ENCODE results near the gene SNN. TPM values are rescaled to one million over a fixed set of nuclear protein-coding genes. Genes with fewer than 3 reads are reported as not detected.

The SNN gene
- total RNA-seq, 2 experiments from 2014 or later = 8.2 to 9.5 TPM

DNA sequence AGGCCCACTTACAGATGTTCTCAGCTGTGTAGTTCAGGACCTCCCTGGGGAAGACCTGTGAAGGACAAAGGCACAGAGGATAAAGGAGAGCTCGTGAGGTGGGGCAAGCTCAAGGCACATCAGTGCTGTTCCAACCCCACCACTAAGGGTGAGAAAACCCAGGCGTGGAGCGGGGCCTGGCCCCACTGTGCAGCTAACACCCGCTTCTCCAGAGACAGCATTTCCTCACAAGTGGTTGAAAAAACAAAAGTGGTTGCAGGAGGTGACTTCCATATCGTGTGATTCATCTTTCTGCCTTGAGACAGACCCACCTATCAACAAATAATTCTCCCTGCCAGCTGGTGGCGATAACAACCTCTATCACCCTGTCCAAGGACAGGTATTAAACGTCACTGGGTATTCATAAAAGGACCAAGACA is 30.0 kb downstream of the SNN start:
- Mint-ChIP-seq H3K36me3 (ENCODE audit: low read depth) (peaks cover 43% of the 10 kb centered on the region), H3K4me1 (ENCODE audit: low read depth) (peaks cover 34% of the 10 kb centered on the region), H3K27ac (peak overlapping the region; percentile 35), H3K4me3 (no peak overlapping the region), H3K27me3 (no peaks in the 10 kb centered on the region), H3K9me3 (no peaks in the 10 kb centered on the region)
- ATAC-seq (peak; percentile 91), DNase-seq (peak; percentile 64)
- TF ChIP-seq, protein P1, sequence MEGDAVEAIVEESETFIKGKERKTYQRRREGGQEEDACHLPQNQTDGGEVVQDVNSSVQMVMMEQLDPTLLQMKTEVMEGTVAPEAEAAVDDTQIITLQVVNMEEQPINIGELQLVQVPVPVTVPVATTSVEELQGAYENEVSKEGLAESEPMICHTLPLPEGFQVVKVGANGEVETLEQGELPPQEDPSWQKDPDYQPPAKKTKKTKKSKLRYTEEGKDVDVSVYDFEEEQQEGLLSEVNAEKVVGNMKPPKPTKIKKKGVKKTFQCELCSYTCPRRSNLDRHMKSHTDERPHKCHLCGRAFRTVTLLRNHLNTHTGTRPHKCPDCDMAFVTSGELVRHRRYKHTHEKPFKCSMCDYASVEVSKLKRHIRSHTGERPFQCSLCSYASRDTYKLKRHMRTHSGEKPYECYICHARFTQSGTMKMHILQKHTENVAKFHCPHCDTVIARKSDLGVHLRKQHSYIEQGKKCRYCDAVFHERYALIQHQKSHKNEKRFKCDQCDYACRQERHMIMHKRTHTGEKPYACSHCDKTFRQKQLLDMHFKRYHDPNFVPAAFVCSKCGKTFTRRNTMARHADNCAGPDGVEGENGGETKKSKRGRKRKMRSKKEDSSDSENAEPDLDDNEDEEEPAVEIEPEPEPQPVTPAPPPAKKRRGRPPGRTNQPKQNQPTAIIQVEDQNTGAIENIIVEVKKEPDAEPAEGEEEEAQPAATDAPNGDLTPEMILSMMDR (IDR thresholded peaks at IDR 0.05) = peak; percentile 20
- ChIA-PET CTCF (interaction anchor here (0.7 to 2.3 kb wide), 11 partner anchors 9 to 291 kb away, joined by 3 to 11 read pairs (median 4); no protein-coding TSS in a partner anchor), POLR2A (interaction anchor here (0.9 to 1.1 kb wide), 2 partner anchors 9 to 13 kb away, joined by 3 to 5 read pairs; no protein-coding TSS in a partner anchor)
- intact Hi-C loops (cut with micrococcal nuclease) = no loop called here

DNA sequence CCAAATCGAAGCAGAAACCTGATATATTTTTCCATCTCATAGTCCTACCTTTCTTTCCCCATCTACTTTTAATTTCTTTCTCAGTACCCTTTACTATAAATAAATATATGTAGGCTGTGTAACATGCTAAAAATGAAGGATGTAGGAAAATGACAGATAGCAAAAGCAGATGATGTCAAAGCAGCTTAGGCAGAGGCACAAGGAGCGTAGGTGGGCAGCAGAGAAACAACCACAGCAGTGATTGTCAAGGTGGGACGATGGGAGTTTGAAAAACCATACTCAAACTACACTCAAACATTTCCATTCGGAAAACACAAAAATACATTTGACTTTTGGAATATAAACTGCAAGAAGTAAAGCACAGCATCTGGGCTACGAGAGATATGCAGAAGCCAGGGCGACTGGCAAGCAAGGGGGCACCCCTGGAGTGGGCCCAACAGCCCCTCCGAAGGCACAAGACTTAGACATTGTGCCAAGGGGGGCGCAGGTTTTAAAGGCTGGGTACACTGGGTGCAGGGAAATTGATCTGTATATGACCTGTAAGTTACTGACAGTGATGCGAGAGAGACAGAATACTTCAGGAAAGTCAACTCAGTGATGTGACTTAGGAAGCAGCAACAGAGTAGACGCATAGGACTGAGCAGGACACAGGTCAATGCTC is 31.1 kb downstream of the SNN start:
- H3K27ac Mint-ChIP-seq = no peak overlapping the region
- H3K27me3 Mint-ChIP-seq = no peaks in the 10 kb centered on the region
- peaks cover 34% of the 10 kb centered on the region for H3K4me1 Mint-ChIP-seq (ENCODE audit: low read depth)
- intact Hi-C loops (cut with micrococcal nuclease) = no loop called here
- CTCF ChIA-PET = interaction anchor here (4.2 kb wide), 1 partner anchor 15 kb away, joined by 16 read pairs; no protein-coding TSS in a partner anchor
- TF ChIP-seq, protein P1 (IDR thresholded peaks at IDR 0.05) = no peak
- no peak overlapping the region for H3K4me3 Mint-ChIP-seq
- DNase-seq = no peak
- H3K36me3 Mint-ChIP-seq (ENCODE audit: low read depth) = peaks cover 43% of the 10 kb centered on the region
- no peaks in the 10 kb centered on the region for H3K9me3 Mint-ChIP-seq
- POLR2A ChIA-PET = no interaction called here
- no peak for ATAC-seq

DNA sequence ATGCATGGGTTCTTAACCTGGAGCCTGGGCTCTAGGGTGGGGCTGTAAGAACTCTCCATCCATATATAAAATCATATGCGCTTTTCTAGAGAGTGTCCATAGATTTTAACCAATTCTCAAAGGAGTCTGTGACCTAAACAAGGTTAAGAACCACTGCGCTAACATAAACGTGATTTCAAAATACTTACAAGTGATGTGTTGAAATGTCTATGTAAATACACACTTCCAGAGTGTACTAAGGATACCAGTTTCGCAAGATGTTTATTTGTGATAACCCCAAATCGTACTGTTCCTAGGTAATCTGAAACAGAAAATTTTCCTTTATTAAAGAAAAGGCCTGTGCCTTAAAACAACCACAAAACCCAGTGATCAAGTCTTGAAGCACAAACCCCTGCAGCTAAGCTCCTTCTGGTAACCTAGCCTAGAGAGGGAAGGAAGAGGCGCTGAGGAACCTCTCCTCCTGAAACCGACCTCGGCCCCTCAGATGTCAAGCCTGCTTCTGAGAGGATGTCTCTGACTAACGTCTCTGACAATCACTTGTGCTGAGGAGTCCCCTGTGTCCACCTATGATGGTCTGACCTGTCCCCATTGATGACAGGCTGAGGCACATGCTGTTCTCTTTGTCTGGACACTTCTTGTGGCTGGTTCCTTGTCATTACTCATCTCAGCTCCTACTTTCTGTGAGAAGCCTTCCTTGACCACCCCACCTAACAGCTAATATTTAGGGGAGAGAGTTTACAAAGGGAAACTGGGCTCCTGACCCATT is 32.2 kb downstream of the SNN start:
- Mint-ChIP-seq H3K9me3 (no peaks in the 10 kb centered on the region), H3K4me3 (no peak overlapping the region), H3K27me3 (no peaks in the 10 kb centered on the region), H3K36me3 (ENCODE audit: low read depth) (peaks cover 38% of the 10 kb centered on the region), H3K4me1 (ENCODE audit: low read depth) (peaks cover 34% of the 10 kb centered on the region), H3K27ac (no peak overlapping the region)
- ChIA-PET CTCF (interaction anchor here (0.8 to 4.2 kb wide), 2 partner anchors 11 to 14 kb away, joined by 3 to 16 read pairs; no protein-coding TSS in a partner anchor), POLR2A (no interaction called here)
- ATAC-seq (no peak), DNase-seq (no peak)
- TF ChIP-seq, protein P1 (IDR thresholded peaks at IDR 0.05) = no peak
- intact Hi-C loops (cut with micrococcal nuclease) = no loop called here

DNA sequence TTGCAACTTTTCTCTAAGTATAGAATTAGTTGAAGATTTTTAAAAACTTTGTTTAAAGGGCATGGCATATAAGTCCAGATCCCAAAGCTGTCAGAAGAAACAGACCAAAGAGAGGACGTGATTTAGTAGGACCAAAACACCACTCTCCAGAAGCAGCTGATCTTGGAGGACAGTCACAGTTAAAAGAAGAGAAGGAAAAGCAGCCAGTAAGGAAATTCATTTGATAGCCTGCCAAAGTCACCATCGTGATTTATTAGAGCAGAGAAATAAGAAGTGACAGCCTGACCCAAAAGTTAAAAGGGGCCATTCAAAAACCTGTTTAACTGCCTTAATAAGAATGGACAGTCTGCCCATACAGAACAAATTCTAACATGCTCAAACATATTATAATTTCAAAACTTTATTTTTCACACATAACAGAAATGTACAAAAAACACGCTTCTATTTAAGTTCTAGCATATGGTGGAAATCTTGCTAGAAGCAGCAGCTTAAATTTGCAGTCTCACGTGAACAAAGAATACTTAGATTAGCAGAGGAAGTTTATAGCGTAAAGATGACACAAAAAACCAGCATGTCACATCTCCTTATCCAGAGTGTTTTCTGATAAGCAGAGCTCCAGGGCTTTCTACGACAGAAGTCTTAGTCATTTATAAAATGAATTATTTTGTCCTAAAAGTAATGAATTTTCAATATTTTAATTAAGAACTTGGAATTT is 37.2 kb downstream of the SNN start:
- Mint-ChIP-seq H3K9me3 (no peaks in the 10 kb centered on the region), H3K36me3 (ENCODE audit: low read depth) (peaks cover 16% of the 10 kb centered on the region), H3K27ac (no peak overlapping the region), H3K4me3 (no peak overlapping the region), H3K27me3 (no peaks in the 10 kb centered on the region), H3K4me1 (ENCODE audit: low read depth) (peaks cover 7% of the 10 kb centered on the region)
- TF ChIP-seq, protein P1 (IDR thresholded peaks at IDR 0.05) = no peak
- intact Hi-C loops (cut with micrococcal nuclease) = no loop called here
- ATAC-seq = no peak
- DNase-seq = no peak
- ChIA-PET POLR2A (no interaction called here), CTCF (interaction anchor here (0.7 to 1.9 kb wide), 2 partner anchors 20 to 173 kb away, joined by 3 to 5 read pairs; no protein-coding TSS in a partner anchor)
